AG09319 (cell line): Measurements from ENCODE around the gene FANCF.

ENCODE experiments used
- DNase-seq: peaks from one replicate; pipeline ENCODE4 v3.0.0-alpha.2; 2010; ENCODE audit warnings: low read depth; ENCODE audit errors: extremely low read depth
- CTCF ChIP-seq: IDR thresholded peaks from 2 replicates; pipeline ENCODE4 v1.5.1; 2011; ENCODE audit warnings: low read depth, mild to moderate bottlenecking, inconsistent platforms, low read length, moderate library complexity

The FANCF gene

GRCh38 chr11:22582151-22582410 lies 43.5 kb downstream of the FANCF start:
- TF ChIP-seq CTCF: no peak
- DNase-seq: no peak

- DNase-seq: no peak
- no peak for TF ChIP-seq CTCF
Observed at GRCh38 chr11:22581354-22582150, 44.1 kb downstream of the FANCF start.

DNA sequence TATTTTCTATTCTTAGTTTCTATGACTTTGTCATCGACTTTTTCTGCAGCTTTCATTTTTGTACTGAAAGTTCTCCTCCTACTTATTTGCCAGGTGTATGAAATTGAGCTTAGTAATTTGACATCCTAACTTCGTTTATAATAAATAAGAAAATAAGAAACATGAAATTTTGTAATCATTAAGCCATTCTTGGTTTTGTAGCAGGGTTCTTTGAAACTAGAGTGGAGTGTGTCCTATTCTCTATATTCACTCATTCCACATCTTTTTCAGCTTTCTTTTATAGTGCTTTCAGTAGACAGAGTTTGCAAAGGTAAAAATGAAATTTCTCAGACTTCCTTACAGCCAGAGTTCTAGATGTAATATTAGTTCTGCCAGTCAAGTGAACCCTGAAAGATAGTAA lies 47.8 kb downstream of the FANCF start:
- no peak for DNase-seq
- TF ChIP-seq CTCF: no peak
